GM19193 (cell line): ENCODE measurements around the gene LIMS1.

ENCODE experiments used
- POLR2A ChIP-seq: IDR thresholded peaks from 4 replicates; pipeline ENCODE4 v1.6.1; 2011; ENCODE audit not compliant: insufficient read depth, insufficient read length; ENCODE audit errors: extremely low read depth

Gene LIMS1

GRCh38 chr2:108621687-108622681, 87.7 kb downstream of the LIMS1 start:
- TF ChIP-seq POLR2A: no peak

GRCh38 chr2:108623616-108624015, 89.3 kb downstream of the LIMS1 start:
- no peak for TF ChIP-seq POLR2A

- no peak for TF ChIP-seq POLR2A
These were observed 91.0 kb downstream of the LIMS1 start for GRCh38 chr2:108625186-108625827.

GRCh38 chr2:108625828-108626195, 91.5 kb downstream of the LIMS1 start:
- TF ChIP-seq POLR2A: no peak

GRCh38 chr2:108626995-108627394, 92.7 kb downstream of the LIMS1 start:
- TF ChIP-seq POLR2A: no peak

- no peak for TF ChIP-seq POLR2A
These were observed 93.8 kb downstream of the LIMS1 start for GRCh38 chr2:108627911-108628567.

GRCh38 chr2:108628936-108629335, 94.7 kb downstream of the LIMS1 start:
- TF ChIP-seq POLR2A: no peak

GRCh38 chr2:108629417-108629816, 95.1 kb downstream of the LIMS1 start:
- TF ChIP-seq POLR2A: no peak

- TF ChIP-seq POLR2A: no peak
These were observed 96.5 kb downstream of the LIMS1 start for GRCh38 chr2:108630567-108631405.

- no peak for TF ChIP-seq POLR2A
These were observed 98.3 kb downstream of the LIMS1 start for GRCh38 chr2:108632332-108633160.

GRCh38 chr2:108633409-108633808, 99.1 kb downstream of the LIMS1 start:
- no peak for TF ChIP-seq POLR2A

- TF ChIP-seq POLR2A: no peak
These were observed 99.7 kb downstream of the LIMS1 start for GRCh38 chr2:108634011-108634410.

GRCh38 chr2:108634576-108635160, 100.4 kb downstream of the LIMS1 start:
- TF ChIP-seq POLR2A: no peak

- TF ChIP-seq POLR2A: no peak
These were observed 101.5 kb downstream of the LIMS1 start for GRCh38 chr2:108635630-108636354.

GRCh38 chr2:108637304-108637669, 103.0 kb downstream of the LIMS1 start:
- TF ChIP-seq POLR2A: no peak
